Measurements from ENCODE around the gene ARMC5.

ARMC5 gene

GRCh38 chr16:31451681-31452351 lies 7.5 kb upstream of the ARMC5 start:
- Histone ChIP-seq H3K27me3 (no peaks in the 10 kb centered on the region), H4K20me1 (peaks cover 62% of the 10 kb centered on the region), H3K4me3 (no peak overlapping the region), H3K27ac (no peak overlapping the region), H3K4me1 (peaks cover 36% of the 10 kb centered on the region), H3K4me2 (peak overlapping the region; percentile 49), H3K9me3 (no peaks in the 10 kb centered on the region), H3K9ac (no peak overlapping the region), H3K36me3 (peaks cover 13% of the 10 kb centered on the region; the same call in 1 of the 2 replicates)
- TF ChIP-seq Cebpa-rat (IDR thresholded peaks at IDR 0.05), result no peak

DNA sequence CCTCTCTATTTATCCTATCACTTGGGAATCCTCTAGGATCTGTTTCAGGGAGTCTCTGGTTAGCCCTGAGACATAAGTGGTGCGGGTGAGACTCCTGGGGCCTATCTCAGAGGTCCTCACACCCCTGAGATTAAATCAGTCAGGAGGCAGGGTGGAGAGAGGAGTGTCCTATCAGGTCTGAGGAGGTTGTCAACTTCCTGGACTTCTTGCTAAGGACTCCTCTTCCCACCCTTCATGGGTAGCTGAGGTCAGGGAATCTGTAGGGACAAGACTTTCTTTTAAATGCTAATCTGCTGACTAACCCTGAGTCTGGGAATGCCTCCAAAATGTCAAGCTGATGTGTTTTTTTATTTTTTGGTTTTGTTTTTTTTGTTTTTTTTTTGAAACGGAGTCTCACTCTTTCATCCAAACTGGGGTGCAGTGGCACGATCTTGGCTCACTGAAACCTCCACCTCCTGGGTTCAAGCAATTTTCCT lies 6.6 kb upstream of the ARMC5 start:
- Histone ChIP-seq H3K36me3 (peaks cover 13% of the 10 kb centered on the region; the same call in 1 of the 2 replicates), H3K4me3 (no peak overlapping the region), H3K9ac (no peak overlapping the region), H3K4me2 (no peak overlapping the region), H3K9me3 (no peaks in the 10 kb centered on the region), H3K27ac (no peak overlapping the region), H4K20me1 (peaks cover 71% of the 10 kb centered on the region), H3K27me3 (no peaks in the 10 kb centered on the region), H3K4me1 (peaks cover 44% of the 10 kb centered on the region)
- TF ChIP-seq Cebpa-rat (IDR thresholded peaks at IDR 0.05), result no peak

GRCh38 chr16:31453255-31454204 lies 5.8 kb upstream of the ARMC5 start:
- peaks cover 13% of the 10 kb centered on the region; the same call in 1 of the 2 replicates for H3K36me3 ChIP-seq
- no peak overlapping the region for H3K4me3 ChIP-seq
- no peak for TF ChIP-seq Cebpa-rat (IDR thresholded peaks at IDR 0.05)
- H3K4me2 ChIP-seq, result no peak overlapping the region
- 0 out of 2 replicates have a peak overlapping the region, but pooled peaks have one; percentile 26 for H3K27ac ChIP-seq
- peaks cover 48% of the 10 kb centered on the region for H3K4me1 ChIP-seq
- H3K9ac ChIP-seq, result no peak overlapping the region
- H4K20me1 ChIP-seq, result peaks cover 79% of the 10 kb centered on the region
- no peaks in the 10 kb centered on the region for H3K27me3 ChIP-seq
- no peaks in the 10 kb centered on the region for H3K9me3 ChIP-seq

DNA sequence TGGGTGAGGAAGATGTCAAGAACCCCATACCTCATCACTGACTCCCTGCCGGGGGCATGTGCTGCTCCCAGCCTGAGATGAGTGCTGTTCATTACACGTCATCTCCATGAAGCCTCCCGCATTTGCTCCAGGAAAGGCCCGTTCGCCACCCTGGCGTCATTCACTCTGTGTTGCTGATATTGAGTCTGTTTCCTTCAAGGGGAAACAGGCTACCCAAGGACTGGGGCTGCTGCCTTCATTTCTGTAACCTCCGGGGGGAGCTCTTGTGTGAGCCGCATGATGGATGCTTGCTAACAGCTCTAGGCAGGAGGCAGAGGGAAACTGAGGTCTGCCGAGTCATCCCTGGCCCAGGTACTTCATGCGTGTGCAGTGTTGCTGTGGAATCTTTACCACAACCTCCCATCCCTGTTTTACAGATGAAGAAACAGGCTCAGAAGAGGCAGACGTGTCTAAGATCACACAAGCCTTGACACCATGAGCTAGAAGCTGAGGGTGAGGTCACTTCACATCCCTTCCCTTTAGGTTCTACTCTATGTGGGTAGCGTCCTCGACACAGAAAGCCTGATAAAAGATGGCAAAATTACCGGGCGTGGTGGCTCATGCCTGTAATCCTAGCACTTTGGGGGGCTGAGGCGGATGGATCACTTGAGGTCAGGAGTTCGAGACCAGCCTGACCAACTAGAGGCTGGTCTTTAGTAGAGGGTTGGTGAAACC lies 3.5 kb upstream of the ARMC5 start:
- peak overlapping the region; percentile 97 for H3K4me2 ChIP-seq
- H3K4me1 ChIP-seq, result peaks cover 56% of the 10 kb centered on the region
- no peak for TF ChIP-seq Cebpa-rat (IDR thresholded peaks at IDR 0.05)
- no peaks in the 10 kb centered on the region for H3K9me3 ChIP-seq
- no peak overlapping the region for H3K4me3 ChIP-seq
- H3K9ac ChIP-seq, result no peak overlapping the region
- no peak overlapping the region for H3K27ac ChIP-seq
- peaks cover 76% of the 10 kb centered on the region for H4K20me1 ChIP-seq
- H3K27me3 ChIP-seq, result no peaks in the 10 kb centered on the region
- H3K36me3 ChIP-seq, result peaks cover 13% of the 10 kb centered on the region; the same call in 1 of the 2 replicates

GRCh38 chr16:31456988-31457360 lies 2.3 kb upstream of the ARMC5 start:
- H3K27me3 ChIP-seq, result no peaks in the 10 kb centered on the region
- peak overlapping the region; percentile 97 for H3K4me2 ChIP-seq
- no peak overlapping the region for H3K27ac ChIP-seq
- H3K9me3 ChIP-seq, result no peaks in the 10 kb centered on the region
- H3K36me3 ChIP-seq, result peaks cover 19% of the 10 kb centered on the region
- no peak for TF ChIP-seq Cebpa-rat (IDR thresholded peaks at IDR 0.05)
- peaks cover 64% of the 10 kb centered on the region for H4K20me1 ChIP-seq
- H3K9ac ChIP-seq, result peak overlapping the region; percentile 22; the same call in 1 of the 2 replicates
- H3K4me1 ChIP-seq, result peaks cover 62% of the 10 kb centered on the region
- peak overlapping the region; percentile 82 for H3K4me3 ChIP-seq

DNA sequence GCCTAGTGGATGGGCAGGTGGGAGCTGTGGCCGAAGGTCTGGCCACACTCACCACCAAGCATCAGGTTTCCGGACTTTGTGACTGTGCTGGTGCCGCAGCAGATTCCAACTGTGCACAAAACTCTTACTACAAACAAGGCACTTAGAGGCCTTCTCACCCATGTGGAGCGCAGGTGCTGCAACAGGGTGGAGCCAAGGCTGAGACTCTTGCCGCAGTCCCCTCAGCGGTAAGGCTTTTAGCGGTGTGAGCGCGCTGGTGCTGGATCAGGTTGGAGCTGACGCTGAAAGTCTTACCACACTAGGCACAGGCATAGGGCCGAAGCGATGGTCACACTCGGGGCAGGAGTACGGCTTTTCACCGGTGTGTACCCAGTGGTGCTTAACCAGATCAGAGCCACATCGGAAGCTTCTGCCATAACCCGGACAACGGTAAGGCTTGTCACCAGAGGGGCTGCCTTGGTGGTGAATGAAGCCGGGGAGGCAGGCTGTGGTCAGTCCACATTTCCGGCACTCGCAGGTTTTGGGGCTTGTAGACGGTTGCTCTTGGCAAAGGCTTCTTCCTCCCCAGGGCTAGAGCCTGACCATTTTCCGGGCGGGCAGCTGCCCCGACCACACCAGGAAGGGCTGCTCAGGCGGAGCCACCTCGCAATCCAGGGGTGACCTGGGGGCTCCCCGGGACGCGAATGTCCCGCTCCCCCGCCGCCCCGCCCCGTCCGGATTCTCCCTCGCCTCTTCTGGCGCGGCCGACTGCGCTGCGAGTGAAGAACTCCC lies 1.0 kb upstream of the ARMC5 start:
- H4K20me1 ChIP-seq, result peaks cover 52% of the 10 kb centered on the region
- H3K9me3 ChIP-seq, result no peaks in the 10 kb centered on the region
- no peak for TF ChIP-seq Cebpa-rat (IDR thresholded peaks at IDR 0.05)
- H3K27ac ChIP-seq, result peak overlapping the region; percentile 99
- peak overlapping the region; percentile 97 for H3K4me2 ChIP-seq
- H3K4me1 ChIP-seq, result peaks cover 57% of the 10 kb centered on the region
- peaks cover 31% of the 10 kb centered on the region for H3K36me3 ChIP-seq
- H3K4me3 ChIP-seq, result peak overlapping the region; percentile 82
- H3K9ac ChIP-seq, result peak overlapping the region; percentile 97
- no peaks in the 10 kb centered on the region for H3K27me3 ChIP-seq

DNA sequence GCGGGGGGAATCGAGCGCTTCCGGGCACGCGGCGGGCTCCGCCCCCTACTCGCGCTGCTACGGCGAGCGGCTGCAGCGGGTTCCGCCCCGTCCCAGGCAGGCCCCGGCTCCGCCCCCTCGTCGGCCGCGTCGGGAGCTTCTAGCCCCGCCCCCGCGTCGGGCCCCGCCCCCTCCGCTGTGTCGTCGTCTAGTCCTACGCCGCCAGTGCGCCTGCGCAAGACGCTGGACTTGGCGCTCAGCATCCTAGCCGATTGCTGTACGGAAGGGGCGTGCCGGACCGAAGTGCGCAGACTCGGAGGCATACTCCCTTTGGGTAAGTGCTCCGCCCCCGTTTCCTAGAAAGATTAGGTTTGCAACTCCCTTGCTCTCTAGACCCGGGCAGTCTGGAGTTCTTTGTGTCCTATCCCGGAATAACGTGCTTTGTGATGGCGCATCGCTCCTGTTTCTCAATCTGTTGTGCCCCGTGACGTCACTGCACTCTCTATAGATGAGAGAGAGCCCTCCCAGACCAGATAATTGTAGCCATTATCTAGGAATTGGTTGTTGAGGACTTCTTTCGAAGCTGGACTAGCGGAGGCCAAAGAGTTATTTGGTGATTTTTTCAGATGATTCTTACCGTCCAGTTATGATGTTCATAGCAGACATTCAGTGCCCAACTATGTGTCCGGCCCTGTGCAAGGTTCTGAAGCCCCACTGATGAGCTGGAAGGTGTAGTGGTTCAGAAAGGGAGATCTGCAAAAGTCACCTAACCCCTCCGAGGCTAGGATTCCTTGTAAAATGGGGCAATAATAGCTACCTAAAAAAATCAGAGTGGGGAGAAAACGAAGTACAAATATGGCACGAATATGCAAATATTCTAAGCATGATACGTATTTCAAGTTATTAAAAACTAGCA lies 633 bp downstream of the ARMC5 start:
- peaks cover 36% of the 10 kb centered on the region for H4K20me1 ChIP-seq
- H3K9ac ChIP-seq, result peak overlapping the region; percentile 97
- peaks cover 72% of the 10 kb centered on the region for H3K4me1 ChIP-seq
- H3K36me3 ChIP-seq, result peaks cover 44% of the 10 kb centered on the region
- peak overlapping the region; percentile 82 for H3K4me3 ChIP-seq
- H3K9me3 ChIP-seq, result no peaks in the 10 kb centered on the region
- H3K4me2 ChIP-seq, result peak overlapping the region; percentile 90
- H3K27ac ChIP-seq, result peak overlapping the region; percentile 99
- no peak for TF ChIP-seq Cebpa-rat (IDR thresholded peaks at IDR 0.05)
- H3K27me3 ChIP-seq, result no peaks in the 10 kb centered on the region

DNA sequence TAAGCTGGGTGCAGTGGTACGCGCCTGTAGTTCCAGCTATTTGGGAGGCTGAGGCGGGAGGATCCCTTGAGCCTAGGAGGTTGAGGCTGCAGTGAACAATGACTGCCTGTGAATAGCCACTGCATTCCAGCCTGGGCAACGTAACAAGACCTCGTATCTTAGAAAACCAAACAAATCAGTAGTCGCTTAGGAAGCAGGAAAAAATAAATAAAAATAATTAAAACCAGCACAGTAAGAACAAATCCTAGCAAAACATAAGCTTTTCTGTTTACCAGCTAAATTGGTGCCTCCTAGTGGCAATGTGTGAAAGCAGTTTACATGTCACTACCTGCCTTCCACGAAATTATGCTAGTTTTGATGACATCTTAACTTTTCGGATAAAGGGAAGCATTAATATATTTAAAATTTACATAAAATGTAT lies 1.3 kb downstream of the ARMC5 start:
- H4K20me1 ChIP-seq, result peaks cover 29% of the 10 kb centered on the region
- H3K27me3 ChIP-seq, result no peaks in the 10 kb centered on the region
- H3K9ac ChIP-seq, result no peak overlapping the region
- no peak overlapping the region for H3K27ac ChIP-seq
- TF ChIP-seq Cebpa-rat (IDR thresholded peaks at IDR 0.05), result no peak
- H3K9me3 ChIP-seq, result no peaks in the 10 kb centered on the region
- H3K4me3 ChIP-seq, result peak overlapping the region; percentile 82
- peaks cover 40% of the 10 kb centered on the region for H3K36me3 ChIP-seq
- peak overlapping the region; percentile 90 for H3K4me2 ChIP-seq
- peaks cover 72% of the 10 kb centered on the region for H3K4me1 ChIP-seq
